ENCODE results near the gene LGALS9. TPM values are rescaled to one million over a fixed set of nuclear protein-coding genes. Genes with fewer than 3 reads are reported as not detected.
"Not testable (repeated sequence)": the region's sequence is repeated elsewhere in the genome, so short reads cannot be mapped to it uniquely, and the experiment has no call there.

The LGALS9 gene
- total and polyA plus RNA-seq, 7 donors, result 17.8 to 476 (median 33.2) TPM

GRCh38 chr17:27670791-27671590 is 40.0 kb downstream of the LGALS9 start:
- H3K27me3 ChIP-seq, result no peaks in the 10 kb centered on the region
- WGBS, 2 donors, result 84 to 86% methylated on average over 12 of the region's 12 CpGs
- no peak overlapping the region for H3K27ac ChIP-seq
- H3K36me3 ChIP-seq, result no peaks in the 10 kb centered on the region
- no peak for DNase-seq
- no peaks in the 10 kb centered on the region for H3K9me3 ChIP-seq
- TF ChIP-seq POLR2AphosphoS5 (IDR thresholded peaks at IDR 0.05) (no peak), EP300 (IDR thresholded peaks at IDR 0.05) (no peak), POLR2A (IDR thresholded peaks at IDR 0.05) (no peak)
- TF ChIP-seq, protein P1, sequence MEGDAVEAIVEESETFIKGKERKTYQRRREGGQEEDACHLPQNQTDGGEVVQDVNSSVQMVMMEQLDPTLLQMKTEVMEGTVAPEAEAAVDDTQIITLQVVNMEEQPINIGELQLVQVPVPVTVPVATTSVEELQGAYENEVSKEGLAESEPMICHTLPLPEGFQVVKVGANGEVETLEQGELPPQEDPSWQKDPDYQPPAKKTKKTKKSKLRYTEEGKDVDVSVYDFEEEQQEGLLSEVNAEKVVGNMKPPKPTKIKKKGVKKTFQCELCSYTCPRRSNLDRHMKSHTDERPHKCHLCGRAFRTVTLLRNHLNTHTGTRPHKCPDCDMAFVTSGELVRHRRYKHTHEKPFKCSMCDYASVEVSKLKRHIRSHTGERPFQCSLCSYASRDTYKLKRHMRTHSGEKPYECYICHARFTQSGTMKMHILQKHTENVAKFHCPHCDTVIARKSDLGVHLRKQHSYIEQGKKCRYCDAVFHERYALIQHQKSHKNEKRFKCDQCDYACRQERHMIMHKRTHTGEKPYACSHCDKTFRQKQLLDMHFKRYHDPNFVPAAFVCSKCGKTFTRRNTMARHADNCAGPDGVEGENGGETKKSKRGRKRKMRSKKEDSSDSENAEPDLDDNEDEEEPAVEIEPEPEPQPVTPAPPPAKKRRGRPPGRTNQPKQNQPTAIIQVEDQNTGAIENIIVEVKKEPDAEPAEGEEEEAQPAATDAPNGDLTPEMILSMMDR (IDR thresholded peaks at IDR 0.05), result no peak
- intact Hi-C loops (cut with DNase I), result no loop called here
- H3K4me1 ChIP-seq, result no peaks in the 10 kb centered on the region
- no peak overlapping the region for H3K4me3 ChIP-seq

DNA sequence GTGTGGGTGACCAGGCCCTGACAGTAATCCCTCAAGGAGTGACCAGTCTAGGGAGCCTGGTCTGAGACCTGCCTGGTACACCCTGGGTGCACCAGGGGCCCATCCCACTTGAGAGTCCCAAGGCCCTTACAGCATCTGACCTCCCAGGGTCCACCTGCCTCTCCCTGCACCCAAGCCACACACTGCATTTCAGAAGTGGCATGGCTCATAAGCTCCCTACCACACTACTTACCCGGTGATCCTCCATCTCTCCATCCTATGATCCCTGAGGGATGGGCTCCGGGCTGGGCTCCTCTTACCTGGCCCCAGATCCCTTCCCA is 40.6 kb downstream of the LGALS9 start:
- Histone ChIP-seq H3K27ac (no peak overlapping the region), H3K4me1 (no peaks in the 10 kb centered on the region), H3K4me3 (no peak overlapping the region), H3K36me3 (no peaks in the 10 kb centered on the region), H3K27me3 (no peaks in the 10 kb centered on the region), H3K9me3 (no peaks in the 10 kb centered on the region)
- 88 to 90% methylated on average over 2 of the region's 2 CpGs for WGBS, 2 donors
- no peak for DNase-seq
- TF ChIP-seq, protein P1 (IDR thresholded peaks at IDR 0.05), result no peak
- TF ChIP-seq EP300 (IDR thresholded peaks at IDR 0.05), result no peak
- TF ChIP-seq POLR2A (IDR thresholded peaks at IDR 0.05), result no peak
- TF ChIP-seq POLR2AphosphoS5 (IDR thresholded peaks at IDR 0.05), result no peak
- intact Hi-C loops (cut with DNase I), result no loop called here

- DNase-seq; H3K4me1 ChIP-seq; intact Hi-C loops (cut with DNase I); H3K27me3 ChIP-seq; H3K27ac ChIP-seq; H3K4me3 ChIP-seq; H3K36me3 ChIP-seq; H3K9me3 ChIP-seq: not testable (repeated sequence)
- 69 to 70% methylated on average over 6 of the region's 6 CpGs for WGBS, 2 donors
Observed at GRCh38 chr17:27671977-27672480, 41.0 kb downstream of the LGALS9 start.

DNA sequence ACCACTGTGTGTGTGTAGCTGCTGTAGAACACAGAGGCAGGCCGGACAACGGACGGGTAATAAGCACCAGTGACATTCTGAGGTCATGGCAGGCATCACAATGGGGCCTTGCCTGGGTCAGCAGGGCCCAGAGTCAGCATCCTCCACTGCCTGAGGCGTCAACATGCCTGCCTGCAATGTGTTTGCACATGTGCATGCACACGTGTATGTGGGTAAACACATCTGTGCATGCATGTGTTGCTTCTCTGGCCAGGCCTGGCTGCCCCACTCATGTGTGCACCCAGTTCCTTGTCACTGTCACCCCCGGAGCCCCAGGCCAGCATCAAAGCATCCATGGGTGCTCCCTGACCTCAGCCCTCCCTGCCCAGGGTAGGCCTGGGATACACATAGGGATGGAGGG is 43.3 kb downstream of the LGALS9 start:
- intact Hi-C loops (cut with DNase I), result no loop called here
- 90 to 92% methylated on average over 6 of the region's 6 CpGs for WGBS, 2 donors
- no peaks in the 10 kb centered on the region for H3K27me3 ChIP-seq
- no peaks in the 10 kb centered on the region for H3K9me3 ChIP-seq
- H3K4me1 ChIP-seq, result no peaks in the 10 kb centered on the region
- no peak overlapping the region for H3K27ac ChIP-seq
- no peaks in the 10 kb centered on the region for H3K36me3 ChIP-seq
- no peak for TF ChIP-seq POLR2AphosphoS5 (IDR thresholded peaks at IDR 0.05)
- no peak for TF ChIP-seq EP300 (IDR thresholded peaks at IDR 0.05)
- TF ChIP-seq, protein P1 (IDR thresholded peaks at IDR 0.05), result no peak
- TF ChIP-seq POLR2A (IDR thresholded peaks at IDR 0.05), result no peak
- DNase-seq, result no peak
- no peak overlapping the region for H3K4me3 ChIP-seq

DNA sequence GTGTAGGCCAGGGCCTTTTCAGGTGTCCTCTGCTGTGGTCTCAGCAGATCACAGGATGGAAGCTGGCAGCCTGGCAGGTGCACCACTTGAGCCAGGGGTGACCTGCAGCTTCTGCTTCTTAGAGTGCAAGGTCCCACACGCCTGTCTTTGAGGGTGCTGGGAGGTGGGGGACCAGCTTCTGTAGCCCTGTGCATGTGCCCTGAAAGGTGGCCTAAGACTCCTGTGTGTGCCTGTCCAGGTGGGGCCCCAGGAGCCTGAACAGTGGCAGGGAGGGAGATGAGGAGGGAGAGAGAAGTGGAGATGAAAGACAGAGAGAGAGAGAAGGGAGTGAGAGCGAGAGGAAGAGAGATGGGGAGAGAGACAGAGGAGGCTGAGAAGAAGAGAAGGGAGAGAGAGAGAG is 46.2 kb downstream of the LGALS9 start:
- TF ChIP-seq, protein P1 (IDR thresholded peaks at IDR 0.05), result no peak
- TF ChIP-seq POLR2A (IDR thresholded peaks at IDR 0.05) (no peak), POLR2AphosphoS5 (IDR thresholded peaks at IDR 0.05) (no peak), EP300 (IDR thresholded peaks at IDR 0.05) (no peak)
- no peaks in the 10 kb centered on the region for H3K27me3 ChIP-seq
- no peaks in the 10 kb centered on the region for H3K9me3 ChIP-seq
- H3K4me1 ChIP-seq, result no peaks in the 10 kb centered on the region
- DNase-seq, result no peak
- intact Hi-C loops (cut with DNase I), result no loop called here
- no peaks in the 10 kb centered on the region for H3K36me3 ChIP-seq
- no peak overlapping the region for H3K27ac ChIP-seq
- H3K4me3 ChIP-seq, result no peak overlapping the region
- 83 to 92% methylated on average over 2 of the region's 2 CpGs for WGBS, 2 donors

DNA sequence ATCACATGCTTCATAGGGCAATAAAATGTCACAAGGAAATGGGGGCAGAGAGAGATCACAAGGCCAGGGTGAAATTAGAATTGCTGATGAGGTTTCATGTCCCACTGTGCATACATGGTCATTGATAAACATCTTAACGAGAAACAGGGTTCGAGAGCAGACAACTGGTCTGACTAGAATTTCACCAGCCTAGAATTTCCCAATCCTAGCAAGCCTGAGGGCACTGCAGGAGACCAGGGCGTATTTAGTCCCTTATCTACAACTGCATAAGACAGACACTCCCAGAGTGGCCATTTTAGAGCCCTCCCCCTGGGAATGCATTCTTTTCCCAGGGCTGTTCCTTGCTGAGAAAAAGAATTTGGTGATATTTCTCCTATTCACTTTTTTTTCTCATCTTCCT is 55.3 kb downstream of the LGALS9 start:
- DNase-seq; intact Hi-C loops (cut with DNase I); H3K36me3 ChIP-seq; H3K27me3 ChIP-seq; H3K4me3 ChIP-seq; H3K27ac ChIP-seq; H3K4me1 ChIP-seq; H3K9me3 ChIP-seq: not testable (repeated sequence)
- WGBS, 2 donors, result 65 to 68% methylated on average over 3 of the region's 3 CpGs
